LNCaP clone FGC (cell line): ENCODE data around the gene TMEM243.
"Not testable (repeated sequence)": the region's sequence is repeated elsewhere in the genome, so short reads cannot be mapped to it uniquely, and the experiment has no call there.

Source experiments
- DNase-seq: peaks from one replicate; pipeline ENCODE4 v3.0.0-alpha.2; 2011; ENCODE audit warnings: low read depth
- H3K4me3 ChIP-seq: 2 replicates; pipeline ENCODE4 v1.5.1; 2011; ENCODE audit warnings: mild to moderate bottlenecking, low read depth, low read length, control low read depth
- TF ChIP-seq, protein P1 (sequence below): IDR thresholded peaks from 2 replicates; pipeline ENCODE4 v1.5.1; 2012; ENCODE audit warnings: mild to moderate bottlenecking; ENCODE audit not compliant: control insufficient read depth, insufficient read depth; ENCODE audit errors: extremely low read depth

Gene TMEM243

DNA sequence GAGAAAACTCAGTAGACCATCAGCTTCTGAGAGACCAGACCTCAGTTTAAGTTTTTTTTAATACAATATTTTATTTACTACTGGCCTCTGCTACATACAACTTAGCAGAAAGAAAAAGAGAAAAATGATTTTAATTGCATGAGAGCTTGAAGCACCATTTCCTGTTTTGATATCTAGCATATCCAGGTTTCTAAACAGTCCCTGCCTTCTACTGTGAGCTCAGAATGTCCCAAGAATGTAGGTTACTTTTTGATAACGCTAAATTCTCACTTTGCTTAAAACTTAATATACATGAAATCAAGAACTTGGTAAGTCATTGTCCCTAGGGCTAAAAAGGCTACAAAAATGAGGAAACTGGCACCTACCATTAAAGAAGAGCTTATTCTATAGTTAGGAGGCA is 7.0 kb downstream of the TMEM243 start:
- DNase-seq: no peak
- no peak overlapping the region for H3K4me3 ChIP-seq
- TF ChIP-seq, protein P1, sequence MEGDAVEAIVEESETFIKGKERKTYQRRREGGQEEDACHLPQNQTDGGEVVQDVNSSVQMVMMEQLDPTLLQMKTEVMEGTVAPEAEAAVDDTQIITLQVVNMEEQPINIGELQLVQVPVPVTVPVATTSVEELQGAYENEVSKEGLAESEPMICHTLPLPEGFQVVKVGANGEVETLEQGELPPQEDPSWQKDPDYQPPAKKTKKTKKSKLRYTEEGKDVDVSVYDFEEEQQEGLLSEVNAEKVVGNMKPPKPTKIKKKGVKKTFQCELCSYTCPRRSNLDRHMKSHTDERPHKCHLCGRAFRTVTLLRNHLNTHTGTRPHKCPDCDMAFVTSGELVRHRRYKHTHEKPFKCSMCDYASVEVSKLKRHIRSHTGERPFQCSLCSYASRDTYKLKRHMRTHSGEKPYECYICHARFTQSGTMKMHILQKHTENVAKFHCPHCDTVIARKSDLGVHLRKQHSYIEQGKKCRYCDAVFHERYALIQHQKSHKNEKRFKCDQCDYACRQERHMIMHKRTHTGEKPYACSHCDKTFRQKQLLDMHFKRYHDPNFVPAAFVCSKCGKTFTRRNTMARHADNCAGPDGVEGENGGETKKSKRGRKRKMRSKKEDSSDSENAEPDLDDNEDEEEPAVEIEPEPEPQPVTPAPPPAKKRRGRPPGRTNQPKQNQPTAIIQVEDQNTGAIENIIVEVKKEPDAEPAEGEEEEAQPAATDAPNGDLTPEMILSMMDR: no peak

DNA sequence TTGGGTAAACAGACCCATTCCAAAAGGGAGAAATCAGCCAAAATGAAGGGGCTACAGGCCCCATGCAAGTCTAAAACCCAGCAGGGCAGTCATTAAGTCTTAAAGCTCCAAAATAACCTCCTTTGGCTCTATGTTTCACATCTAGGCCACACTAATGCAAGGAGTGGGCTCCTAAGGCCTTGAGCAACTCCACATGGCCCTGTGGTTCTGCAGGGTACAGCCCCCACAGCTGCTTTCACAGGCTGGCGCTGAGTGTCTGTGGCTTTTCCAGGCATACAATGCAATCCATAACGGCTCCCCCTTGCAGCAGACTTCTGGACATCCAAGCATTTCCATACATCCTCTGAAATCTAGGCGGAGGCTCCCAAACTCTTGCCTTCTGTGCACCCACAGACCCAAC is 9.0 kb downstream of the TMEM243 start:
- H3K4me3 ChIP-seq: no peak overlapping the region
- TF ChIP-seq, protein P1: no peak
- no peak for DNase-seq

DNA sequence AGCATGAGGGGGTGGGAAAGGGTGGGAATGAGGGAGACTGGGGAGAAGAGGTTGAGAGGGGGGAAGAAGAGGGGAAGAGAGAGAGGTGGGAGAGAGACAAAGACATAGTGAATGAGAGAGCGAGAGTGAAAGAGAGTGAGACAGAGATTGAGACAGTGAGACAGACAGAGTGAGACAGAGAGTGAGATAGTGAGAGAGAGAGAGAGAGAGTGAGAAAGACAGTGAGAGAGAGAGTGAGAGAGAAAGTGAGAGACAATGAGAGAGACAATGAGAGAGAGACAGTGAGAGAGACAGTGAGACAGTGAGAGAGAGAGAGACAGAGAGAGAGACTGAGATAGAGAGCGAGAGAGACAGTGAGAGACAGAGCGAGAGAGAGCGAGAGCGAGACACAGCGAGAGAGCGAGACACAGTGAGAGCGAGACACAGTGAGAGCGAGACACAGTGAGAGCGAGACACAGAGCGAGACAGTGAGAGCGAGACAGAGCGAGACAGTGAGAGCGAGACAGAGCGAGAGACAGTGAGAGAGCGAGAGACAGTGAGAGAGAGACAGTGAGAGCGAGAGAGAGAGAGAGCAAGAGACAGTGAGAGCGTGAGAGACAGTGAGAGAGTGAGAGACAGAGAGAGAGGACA is 10.1 kb downstream of the TMEM243 start:
- no peak overlapping the region for H3K4me3 ChIP-seq
- DNase-seq: no peak
- TF ChIP-seq, protein P1: no peak

DNA sequence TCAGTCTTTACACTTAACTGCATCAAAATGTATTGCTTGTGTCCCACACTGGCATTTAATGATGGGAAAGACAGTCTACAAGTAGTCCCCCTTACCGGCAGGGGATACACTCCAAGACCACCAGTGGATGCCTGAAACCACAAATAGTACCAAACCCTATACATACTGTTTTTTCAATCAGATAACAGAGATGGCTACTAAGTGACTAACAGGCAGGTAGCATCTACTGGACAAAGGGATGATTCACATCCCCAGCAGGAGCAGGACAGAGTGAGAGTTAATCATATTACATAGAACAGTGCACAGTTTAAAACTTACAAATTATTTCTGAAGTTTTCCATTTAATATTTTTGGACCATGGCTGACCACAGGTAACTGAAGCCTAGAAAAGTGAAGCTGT is 13.2 kb downstream of the TMEM243 start:
- H3K4me3 ChIP-seq: no peak overlapping the region
- TF ChIP-seq, protein P1: no peak
- no peak for DNase-seq

DNA sequence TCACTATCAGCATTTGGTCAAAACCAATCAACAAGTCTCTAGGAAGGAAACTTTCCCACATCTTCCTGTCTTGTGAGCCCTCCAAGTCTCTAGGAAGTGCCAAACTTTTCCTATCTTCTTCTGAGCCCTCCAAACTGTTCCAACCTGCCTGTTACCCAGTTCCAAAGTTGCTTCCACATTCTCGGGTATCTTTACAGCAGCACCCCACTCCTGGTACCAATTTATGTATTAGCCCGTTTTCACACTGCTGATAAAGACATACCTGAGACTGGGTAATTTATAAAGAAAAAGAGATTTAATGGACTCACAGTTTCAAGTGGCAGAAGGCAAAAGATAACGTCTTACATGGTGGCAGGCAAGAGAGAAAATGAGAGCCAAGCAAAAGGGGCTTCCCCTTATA is 13.8 kb downstream of the TMEM243 start:
- DNase-seq, H3K4me3 ChIP-seq: not testable (repeated sequence)

DNA sequence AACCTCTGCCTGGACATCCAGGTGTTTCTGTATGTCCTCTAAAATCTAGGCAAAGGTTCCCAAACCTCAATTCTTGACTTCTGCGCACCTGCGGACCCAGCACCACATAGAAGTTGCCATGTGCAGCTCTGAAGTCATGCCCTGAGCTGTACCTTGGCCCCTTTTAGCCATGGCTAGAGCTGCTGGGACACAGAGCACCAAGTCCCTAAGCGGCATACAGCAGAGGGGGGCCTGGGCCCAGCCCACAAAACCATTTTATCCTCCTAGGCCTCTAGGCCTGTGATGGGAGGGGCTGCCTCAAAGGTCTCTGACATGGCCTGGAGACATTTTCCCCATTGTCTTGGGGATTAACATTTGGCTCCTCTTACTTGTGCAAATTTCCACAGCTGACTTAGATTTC is 14.6 kb downstream of the TMEM243 start:
- TF ChIP-seq, protein P1: no peak

DNA sequence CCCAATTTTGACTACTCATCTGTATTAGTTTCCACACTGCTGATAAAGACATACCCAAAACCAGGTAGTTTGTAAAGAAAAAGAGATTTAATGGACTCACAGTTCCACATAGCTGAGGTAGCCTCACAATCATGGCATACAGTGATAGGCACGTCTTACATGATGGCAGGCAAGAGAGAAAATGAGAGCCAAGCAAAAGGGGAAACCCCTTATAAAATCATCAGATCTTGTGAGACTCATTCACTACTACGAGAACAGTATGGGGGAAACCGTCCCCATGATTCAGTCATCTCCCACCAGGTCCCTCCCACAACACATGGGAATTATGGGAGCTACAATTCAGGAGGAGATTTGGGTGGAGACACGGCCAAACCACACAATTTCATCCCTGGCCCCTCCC is 15.6 kb downstream of the TMEM243 start:
- DNase-seq, H3K4me3 ChIP-seq: not testable (repeated sequence)

More for the DNA sequence above, 14.6 kb downstream of the TMEM243 start:
- DNase-seq: no peak
- no peak overlapping the region for H3K4me3 ChIP-seq

DNA sequence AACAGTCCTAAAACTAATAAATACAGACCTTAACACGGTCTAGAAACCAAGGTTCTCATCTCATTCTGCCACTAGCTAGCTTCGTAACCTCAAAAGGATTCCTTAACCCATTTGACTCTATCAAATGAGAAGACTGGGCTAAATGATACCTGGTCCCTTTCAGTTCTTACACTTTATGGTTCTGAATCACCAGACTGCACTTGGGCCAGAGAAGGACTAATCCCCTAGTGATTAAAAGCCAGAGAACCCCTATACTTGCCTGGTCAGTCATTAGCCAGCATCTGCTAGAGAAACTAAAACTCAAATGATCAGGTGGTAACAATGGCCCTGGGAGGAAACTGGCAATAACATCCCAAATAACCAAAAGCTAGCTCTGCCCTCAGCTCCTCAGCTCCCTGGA is 16.8 kb downstream of the TMEM243 start:
- no peak for DNase-seq
- H3K4me3 ChIP-seq: no peak overlapping the region
- TF ChIP-seq, protein P1: no peak
